ENCODE measurements around the gene MACF1. TPM values are rescaled to one million over a fixed set of nuclear protein-coding genes. Genes with fewer than 3 reads are reported as not detected.

The MACF1 gene
- total and polyA plus RNA-seq, 7 donors: 38.9 to 162 (median 71.4) TPM

- intact Hi-C loops (cut with DNase I): no loop called here
- Histone ChIP-seq H3K36me3 (ENCODE audit: insufficient read depth in 1 of 2, low read depth in 1 of 2) (peaks cover 3 to 92% of the 10 kb centered on the region in 2 donors), H3K4me1 (no peaks in the 10 kb centered on the region), H3K4me3 (no peak overlapping the region), H3K27ac (no peak overlapping the region), H3K9me3 (no peaks in the 10 kb centered on the region), H3K27me3 (ENCODE audit: insufficient read depth in 3 of 3, low read length in 2 of 3) (no peaks in the 10 kb centered on the region)
- no peak for TF ChIP-seq CTCF (IDR thresholded peaks at IDR 0.05)
- DNase-seq (no peak), ATAC-seq (no peak)
- WGBS, 3 donors: 81 to 87% (median 87%) methylated on average over 4 of the region's 4 CpGs
Measured at GRCh38 chr1:39528082-39528481, 323.6 kb downstream of the MACF1 start.

GRCh38 chr1:39529901-39530535 lies 325.5 kb downstream of the MACF1 start:
- no peak overlapping the region for H3K27ac ChIP-seq
- intact Hi-C loops (cut with DNase I): loop anchor here (2.0 to 10.0 kb wide), 2 partner anchors 29 to 435 kb away; no protein-coding TSS in a partner anchor
- peaks cover 3 to 98% of the 10 kb centered on the region in 2 donors for H3K36me3 ChIP-seq (ENCODE audit: insufficient read depth in 1 of 2, low read depth in 1 of 2)
- H3K4me3 ChIP-seq: no peak overlapping the region
- ATAC-seq (no peak), DNase-seq (no peak)
- WGBS, 3 donors: 85 to 94% (median 88%) methylated on average over 10 of the region's 10 CpGs
- H3K9me3 ChIP-seq: no peaks in the 10 kb centered on the region
- H3K4me1 ChIP-seq: no peaks in the 10 kb centered on the region
- H3K27me3 ChIP-seq (ENCODE audit: insufficient read depth in 3 of 3, low read length in 2 of 3): no peaks in the 10 kb centered on the region
- no peak for TF ChIP-seq CTCF (IDR thresholded peaks at IDR 0.05)

GRCh38 chr1:39531526-39531925 lies 327.0 kb downstream of the MACF1 start:
- Histone ChIP-seq H3K4me1 (no peaks in the 10 kb centered on the region), H3K27me3 (ENCODE audit: insufficient read depth in 3 of 3, low read length in 2 of 3) (no peaks in the 10 kb centered on the region), H3K9me3 (no peaks in the 10 kb centered on the region), H3K27ac (no peak overlapping the region), H3K4me3 (no peak overlapping the region), H3K36me3 (ENCODE audit: insufficient read depth in 1 of 2, low read depth in 1 of 2) (peaks cover 3 to 100% of the 10 kb centered on the region in 2 donors)
- DNase-seq (no peak), ATAC-seq (no peak)
- WGBS, 3 donors: 80 to 93% (median 89%) methylated on average over 4 of the region's 4 CpGs
- intact Hi-C loops (cut with DNase I): loop anchor here (2.0 to 10.0 kb wide), 2 partner anchors 31 to 437 kb away; no protein-coding TSS in a partner anchor
- no peak for TF ChIP-seq CTCF (IDR thresholded peaks at IDR 0.05)

- H3K9me3 ChIP-seq: no peaks in the 10 kb centered on the region
- H3K4me3 ChIP-seq: no peak overlapping the region
- H3K4me1 ChIP-seq: no peaks in the 10 kb centered on the region
- H3K27me3 ChIP-seq (ENCODE audit: insufficient read depth in 3 of 3, low read length in 2 of 3): no peaks in the 10 kb centered on the region
- ATAC-seq (no peak), DNase-seq (no peak)
- 96 to 100% (median 99%) methylated on average over 1 of the region's 1 CpG for WGBS, 3 donors
- intact Hi-C loops (cut with DNase I): loop anchor here in 1 of 2 donors (10.0 kb wide), 1 partner anchor 439 kb away; no protein-coding TSS in a partner anchor
- H3K27ac ChIP-seq: no peak overlapping the region
- peaks cover 0 to 100% of the 10 kb centered on the region in 2 donors for H3K36me3 ChIP-seq (ENCODE audit: insufficient read depth in 1 of 2, low read depth in 1 of 2)
- TF ChIP-seq CTCF (IDR thresholded peaks at IDR 0.05): no peak
Measured at GRCh38 chr1:39533442-39533841, 328.9 kb downstream of the MACF1 start.

Other genes with a start within 250 kb of the MACF1 start
- gene AKIRIN1, start 213.4 kb upstream of the MACF1 start, total RNA-seq: 10 to 100 TPM; 20.0 to 41.7 (median 35.0) TPM
- 10 to 100 TPM; 27.6 to 65.3 (median 32.8) TPM for gene AKIRIN1, start 213.4 kb upstream of the MACF1 start, polyA plus RNA-seq
- 100 to 1,000 TPM; 276 to 407 (median 350) TPM for gene NDUFS5, start 178.3 kb upstream of the MACF1 start, total RNA-seq
- 100 to 1,000 TPM; 629 to 910 (median 836) TPM for gene NDUFS5, start 178.3 kb upstream of the MACF1 start, polyA plus RNA-seq